Thyroid gland (tissue), 4 donors: Measurements from ENCODE around the gene KRABD2.

ENCODE experiments used
- CTCF ChIP-seq, 6 experiments: fragments of 200-600 bp in 3 of 6; fragments of 450-650 bp in 3 of 6; sonication (generic) in 3 of 6; IDR thresholded peaks; one replicate each; pipeline ENCODE4 v1.5.1; 2016 to 2019; ENCODE audit warnings: antibody characterized with exemption in 6 of 6, mild to moderate bottlenecking in 2 of 6, inconsistent platforms in 1 of 6, moderate library complexity in 1 of 6
- POLR2A ChIP-seq, 2 donors: fragments of 450-650 bp; IDR thresholded peaks; one replicate each; pipeline ENCODE4 v1.6.1; 2017; ENCODE audit warnings: antibody characterized with exemption in 2 of 2, mild to moderate bottlenecking in 2 of 2, moderate library complexity in 1 of 2

GRCh38 chr17:8366231-8366630 is 10.3 kb downstream of the KRABD2 start:
- no peak for TF ChIP-seq CTCF (IDR thresholded peaks at IDR 0.05)
- TF ChIP-seq POLR2A (IDR thresholded peaks at IDR 0.05), result no peak
